ENCODE data around the gene DLEC1.

The DLEC1 gene

DNA sequence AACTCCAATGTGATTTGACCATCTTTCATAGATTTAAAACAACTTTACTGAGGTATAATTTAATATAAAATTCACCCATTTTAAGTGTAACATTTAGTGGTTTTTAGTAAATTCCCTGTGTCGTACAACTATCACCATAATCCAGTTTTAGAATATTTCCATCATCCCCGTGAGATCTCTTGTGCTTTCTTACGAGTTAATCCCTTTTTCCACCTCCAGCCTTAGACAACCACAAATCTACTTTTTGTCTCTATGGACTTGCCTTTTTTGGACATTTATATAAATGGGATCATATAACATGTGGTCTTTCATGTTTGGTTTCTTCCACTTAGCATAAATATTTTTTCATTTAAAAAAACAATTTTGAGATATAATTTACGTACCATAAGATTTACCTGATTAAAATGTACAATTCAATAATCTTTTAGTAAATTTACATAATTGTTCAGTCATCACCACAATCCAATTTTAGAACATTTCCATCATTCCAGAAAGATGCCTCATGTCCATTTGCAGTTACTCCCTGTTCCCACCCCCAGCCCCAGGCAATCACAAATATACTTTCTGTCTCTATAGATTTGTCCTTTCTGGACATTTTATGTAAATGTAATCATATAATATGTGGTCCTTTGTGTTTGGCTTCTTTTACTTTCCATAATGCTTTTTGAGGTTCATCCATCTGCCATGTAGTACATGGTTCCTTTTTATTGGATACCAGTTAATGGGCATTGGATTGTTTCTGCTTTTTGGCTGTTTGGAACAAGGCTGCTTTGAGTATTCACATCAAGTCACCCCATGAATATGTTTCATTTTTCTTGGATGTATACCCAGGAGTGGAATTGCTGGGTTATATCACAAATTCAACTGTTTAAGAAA lies 129.4 kb downstream of the DLEC1 start:
- H3K4me2 ChIP-seq (ENCODE audit: insufficient read depth, low read length) = peak overlapping the region; percentile 72; the same call in 1 of the 2 replicates
- H3K9ac ChIP-seq (ENCODE audit: low read depth, low read length) = no peak overlapping the region
- no peak for TF ChIP-seq EZH2 (IDR thresholded peaks at IDR 0.05; ENCODE audit: borderline replicate concordance, low read depth, low read length, severe bottlenecking)
- TF ChIP-seq, protein P1, sequence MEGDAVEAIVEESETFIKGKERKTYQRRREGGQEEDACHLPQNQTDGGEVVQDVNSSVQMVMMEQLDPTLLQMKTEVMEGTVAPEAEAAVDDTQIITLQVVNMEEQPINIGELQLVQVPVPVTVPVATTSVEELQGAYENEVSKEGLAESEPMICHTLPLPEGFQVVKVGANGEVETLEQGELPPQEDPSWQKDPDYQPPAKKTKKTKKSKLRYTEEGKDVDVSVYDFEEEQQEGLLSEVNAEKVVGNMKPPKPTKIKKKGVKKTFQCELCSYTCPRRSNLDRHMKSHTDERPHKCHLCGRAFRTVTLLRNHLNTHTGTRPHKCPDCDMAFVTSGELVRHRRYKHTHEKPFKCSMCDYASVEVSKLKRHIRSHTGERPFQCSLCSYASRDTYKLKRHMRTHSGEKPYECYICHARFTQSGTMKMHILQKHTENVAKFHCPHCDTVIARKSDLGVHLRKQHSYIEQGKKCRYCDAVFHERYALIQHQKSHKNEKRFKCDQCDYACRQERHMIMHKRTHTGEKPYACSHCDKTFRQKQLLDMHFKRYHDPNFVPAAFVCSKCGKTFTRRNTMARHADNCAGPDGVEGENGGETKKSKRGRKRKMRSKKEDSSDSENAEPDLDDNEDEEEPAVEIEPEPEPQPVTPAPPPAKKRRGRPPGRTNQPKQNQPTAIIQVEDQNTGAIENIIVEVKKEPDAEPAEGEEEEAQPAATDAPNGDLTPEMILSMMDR (IDR thresholded peaks at IDR 0.05; ENCODE audit: borderline replicate concordance, extremely low read depth, low read length, poor library complexity, severe bottlenecking) = no peak
- H3K36me3 ChIP-seq (ENCODE audit: insufficient read depth, low read length) = no peaks in the 10 kb centered on the region; the same call in 1 of the 2 replicates
- DNase-seq = no peak
- peaks cover 61% of the 10 kb centered on the region for H3K4me1 ChIP-seq (ENCODE audit: insufficient read depth, low read length)
- H3K4me3 ChIP-seq (ENCODE audit: low read depth in 1 of 2, low read length in 2 of 2) = no peak overlapping the region
- no peak for ATAC-seq (ENCODE audit: insufficient read depth, low read depth)
- H3K79me2 ChIP-seq (ENCODE audit: insufficient read depth, low read length) = peaks cover 81% of the 10 kb centered on the region
- H3K9me3 ChIP-seq (ENCODE audit: insufficient read depth, low read length, severe bottlenecking) = no peaks in the 10 kb centered on the region
- no peak overlapping the region for H3K27ac ChIP-seq (ENCODE audit: low read length)
- no peaks in the 10 kb centered on the region for H3K27me3 ChIP-seq (ENCODE audit: insufficient read depth, low read length, poor library complexity)
- H4K20me1 ChIP-seq (ENCODE audit: insufficient read depth, low read length) = peaks cover 40% of the 10 kb centered on the region
- no peak overlapping the region for H2AFZ ChIP-seq (ENCODE audit: low read depth, low read length)

DNA sequence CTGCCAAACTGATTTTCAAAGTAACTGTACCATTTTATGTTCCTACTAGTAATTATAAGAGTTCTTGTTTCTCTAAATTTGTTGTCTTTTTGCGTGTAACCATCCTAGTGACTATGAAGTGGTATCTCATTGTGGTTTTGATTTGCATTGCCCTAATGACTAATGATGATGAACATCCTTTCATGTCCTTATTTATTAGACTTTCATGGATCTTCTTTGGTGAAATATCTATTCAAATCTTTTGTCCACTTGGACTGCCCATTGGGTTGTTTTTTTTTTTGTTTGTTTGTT lies 130.0 kb downstream of the DLEC1 start:
- Histone ChIP-seq H3K9ac (ENCODE audit: low read depth, low read length) (no peak overlapping the region), H3K79me2 (ENCODE audit: insufficient read depth, low read length) (peaks cover 87% of the 10 kb centered on the region), H2AFZ (ENCODE audit: low read depth, low read length) (no peak overlapping the region), H3K9me3 (ENCODE audit: insufficient read depth, low read length, severe bottlenecking) (no peaks in the 10 kb centered on the region), H3K36me3 (ENCODE audit: insufficient read depth, low read length) (no peaks in the 10 kb centered on the region; the same call in 1 of the 2 replicates), H3K27ac (ENCODE audit: low read length) (no peak overlapping the region), H3K27me3 (ENCODE audit: insufficient read depth, low read length, poor library complexity) (no peaks in the 10 kb centered on the region), H3K4me1 (ENCODE audit: insufficient read depth, low read length) (peaks cover 61% of the 10 kb centered on the region), H3K4me2 (ENCODE audit: insufficient read depth, low read length) (0 out of 2 replicates have a peak overlapping the region, but pooled peaks have one; percentile 72), H4K20me1 (ENCODE audit: insufficient read depth, low read length) (peaks cover 46% of the 10 kb centered on the region), H3K4me3 (ENCODE audit: low read depth in 1 of 2, low read length in 2 of 2) (no peak overlapping the region)
- TF ChIP-seq, protein P1 (IDR thresholded peaks at IDR 0.05; ENCODE audit: borderline replicate concordance, extremely low read depth, low read length, poor library complexity, severe bottlenecking) = no peak
- no peak for TF ChIP-seq EZH2 (IDR thresholded peaks at IDR 0.05; ENCODE audit: borderline replicate concordance, low read depth, low read length, severe bottlenecking)
- no peak for ATAC-seq (ENCODE audit: insufficient read depth, low read depth)
- DNase-seq = no peak

DNA sequence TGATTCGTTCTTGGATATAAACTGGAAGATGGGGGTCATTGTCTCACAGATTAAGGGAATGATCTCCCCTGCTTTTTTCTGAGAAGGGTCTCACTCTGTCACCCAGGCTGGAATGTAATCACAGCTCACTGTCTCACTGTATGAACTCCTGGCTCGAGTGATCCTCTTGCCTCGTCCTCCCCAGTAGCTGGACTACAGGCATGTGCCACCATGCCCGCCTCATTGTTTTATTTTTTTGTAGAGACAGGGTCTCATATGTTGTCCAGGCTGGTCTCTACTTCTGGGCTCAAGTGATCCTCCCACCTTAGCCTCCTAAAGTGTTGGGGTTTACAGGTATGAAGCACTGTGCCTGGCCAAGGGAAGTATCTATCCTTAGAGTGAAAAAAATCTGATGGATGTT lies 131.7 kb downstream of the DLEC1 start:
- Histone ChIP-seq H3K9me3 (ENCODE audit: insufficient read depth, low read length, severe bottlenecking) (no peaks in the 10 kb centered on the region), H3K4me1 (ENCODE audit: insufficient read depth, low read length) (peaks cover 56% of the 10 kb centered on the region), H2AFZ (ENCODE audit: low read depth, low read length) (no peak overlapping the region), H3K27me3 (ENCODE audit: insufficient read depth, low read length, poor library complexity) (no peaks in the 10 kb centered on the region), H3K9ac (ENCODE audit: low read depth, low read length) (no peak overlapping the region), H4K20me1 (ENCODE audit: insufficient read depth, low read length) (peaks cover 56% of the 10 kb centered on the region), H3K4me3 (ENCODE audit: low read depth in 1 of 2, low read length in 2 of 2) (no peak overlapping the region), H3K4me2 (ENCODE audit: insufficient read depth, low read length) (peak overlapping the region; percentile 19; the same call in 1 of the 2 replicates), H3K36me3 (ENCODE audit: insufficient read depth, low read length) (no peaks in the 10 kb centered on the region; the same call in 1 of the 2 replicates), H3K79me2 (ENCODE audit: insufficient read depth, low read length) (peaks cover 99% of the 10 kb centered on the region), H3K27ac (ENCODE audit: low read length) (no peak overlapping the region)
- TF ChIP-seq EZH2 (IDR thresholded peaks at IDR 0.05; ENCODE audit: borderline replicate concordance, low read depth, low read length, severe bottlenecking) = no peak
- TF ChIP-seq, protein P1 (IDR thresholded peaks at IDR 0.05; ENCODE audit: borderline replicate concordance, extremely low read depth, low read length, poor library complexity, severe bottlenecking) = no peak
- no peak for ATAC-seq (ENCODE audit: insufficient read depth, low read depth)
- no peak for DNase-seq
